H54 (cell line): ENCODE results near the gene TXNDC11.

Experiments used
- DNase-seq: peaks from one replicate; pipeline ENCODE4 v3.0.0; 2011; ENCODE audit warnings: low spot score, mixed read lengths; ENCODE audit not compliant: insufficient read length
- FAIRE-seq: peaks from 3 replicates; lab custom pipeline; 2011; peaks lifted over from hg19 to GRCh38; lab: Jason Lieb, UNC
- POLR2A ChIP-seq: IDR thresholded peaks from 2 replicates; pipeline ENCODE4 v1.6.1; 2011; ENCODE audit warnings: low read depth, mild to moderate bottlenecking, low read length

TXNDC11 gene

GRCh38 chr16:11640987-11641817, 101.5 kb downstream of the TXNDC11 start:
- DNase-seq = peak; percentile 42
- TF ChIP-seq POLR2A = no peak
- no peak for FAIRE-seq

- peak; percentile 50 for DNase-seq
- FAIRE-seq = no peak
- TF ChIP-seq POLR2A = no peak
Observed at GRCh38 chr16:11639925-11640899, 102.4 kb downstream of the TXNDC11 start.

- no peak for TF ChIP-seq POLR2A
- no peak for DNase-seq
- FAIRE-seq = no peak
Observed at GRCh38 chr16:11639008-11639562, 103.6 kb downstream of the TXNDC11 start.

- no peak for TF ChIP-seq POLR2A
- FAIRE-seq (no peak), DNase-seq (no peak)
Observed at GRCh38 chr16:11638140-11638539, 104.5 kb downstream of the TXNDC11 start.

- FAIRE-seq (no peak), DNase-seq (no peak)
- no peak for TF ChIP-seq POLR2A
Observed at GRCh38 chr16:11637320-11637719, 105.3 kb downstream of the TXNDC11 start.

GRCh38 chr16:11636172-11636721, 106.4 kb downstream of the TXNDC11 start:
- DNase-seq (no peak), FAIRE-seq (no peak)

GRCh38 chr16:11635679-11636171, 106.9 kb downstream of the TXNDC11 start:
- FAIRE-seq = no peak
- TF ChIP-seq POLR2A = no peak
- no peak for DNase-seq

More at GRCh38 chr16:11636172-11636721, 106.4 kb downstream of the TXNDC11 start:
- no peak for TF ChIP-seq POLR2A

- DNase-seq (no peak), FAIRE-seq (no peak)
- TF ChIP-seq POLR2A = no peak
Observed at GRCh38 chr16:11635113-11635652, 107.5 kb downstream of the TXNDC11 start.

- no peak for TF ChIP-seq POLR2A
- no peak for DNase-seq
- FAIRE-seq = no peak
Observed at GRCh38 chr16:11634312-11634711, 108.3 kb downstream of the TXNDC11 start.

- no peak for TF ChIP-seq POLR2A
- DNase-seq = no peak
- no peak for FAIRE-seq
Observed at GRCh38 chr16:11633113-11633512, 109.5 kb downstream of the TXNDC11 start.

- no peak for TF ChIP-seq POLR2A
Observed at GRCh38 chr16:11632455-11632939, 110.2 kb downstream of the TXNDC11 start.

GRCh38 chr16:11631214-11631613, 111.4 kb downstream of the TXNDC11 start:
- no peak for DNase-seq
- no peak for TF ChIP-seq POLR2A
- no peak for FAIRE-seq

More at GRCh38 chr16:11632455-11632939, 110.2 kb downstream of the TXNDC11 start:
- no peak for DNase-seq
- FAIRE-seq = no peak

GRCh38 chr16:11630768-11631056, 111.9 kb downstream of the TXNDC11 start:
- TF ChIP-seq POLR2A = no peak
- DNase-seq (no peak), FAIRE-seq (no peak)
